GM18498 (cell line): ENCODE data around the gene TIA1.

Experiments
- ATAC-seq: cut with Tn5 transposase; IDR thresholded peaks from one replicate; pipeline ENCODE4 v1.9.1; 2021; ENCODE audit warnings: mild to moderate bottlenecking, moderate library complexity; ENCODE audit not compliant: unreplicated experiment

TIA1 gene

GRCh38 chr2:70161069-70161534 lies 87.3 kb downstream of the TIA1 start:
- peak; percentile 92 for ATAC-seq

DNA sequence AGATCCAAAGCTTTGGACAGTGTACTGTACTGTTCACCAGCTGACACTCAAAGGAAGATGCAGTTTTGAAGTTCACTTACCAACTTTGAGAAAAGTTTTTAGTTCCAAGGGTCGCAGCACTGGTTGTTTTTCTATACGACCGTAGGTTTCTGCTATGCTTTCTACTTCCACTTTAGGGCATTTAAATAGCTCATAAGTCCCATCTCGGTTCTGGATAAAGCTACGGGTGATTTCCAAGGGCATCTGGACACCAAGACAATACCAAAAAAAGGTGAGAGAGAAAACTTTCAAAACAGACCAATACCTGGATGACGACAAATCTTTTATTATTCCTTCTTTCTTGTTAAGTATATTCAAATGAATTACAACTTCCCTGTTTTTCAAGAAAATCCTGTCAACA lies 87.9 kb downstream of the TIA1 start:
- no peak for ATAC-seq
